Activated CD4-positive, alpha-beta T cell treated with anti-CD3 and anti-CD28 coated beads, Interleukin-2, Interleukin-4, amounts not matched to agents 100 ng/mL and 50 ng/mL, durations not matched to agents 16 hours and 8 hours (primary cell): ENCODE results near the gene BCAR3.

Experiments
- DNase-seq: peaks from one replicate; pipeline ENCODE4 v3.0.0-alpha.2; 2020; ENCODE audit warnings: low spot score

The BCAR3 gene

GRCh38 chr1:93549131-93549530 lies 132.5 kb downstream of the BCAR3 start:
- DNase-seq: no peak

GRCh38 chr1:93546162-93546863 lies 135.3 kb downstream of the BCAR3 start:
- no peak for DNase-seq

GRCh38 chr1:93542398-93542797 lies 139.2 kb downstream of the BCAR3 start:
- no peak for DNase-seq

GRCh38 chr1:93541045-93541444 lies 140.6 kb downstream of the BCAR3 start:
- DNase-seq: no peak

GRCh38 chr1:93537924-93538323 lies 143.7 kb downstream of the BCAR3 start:
- DNase-seq: no peak

GRCh38 chr1:93537396-93537795 lies 144.2 kb downstream of the BCAR3 start:
- no peak for DNase-seq

- no peak for DNase-seq
Measured at GRCh38 chr1:93533677-93534076, 148.0 kb downstream of the BCAR3 start.

- no peak for DNase-seq
Measured at GRCh38 chr1:93532780-93533378, 148.8 kb downstream of the BCAR3 start.

- DNase-seq: no peak
Measured at GRCh38 chr1:93531193-93531592, 150.4 kb downstream of the BCAR3 start.

GRCh38 chr1:93528412-93528811 lies 153.2 kb downstream of the BCAR3 start:
- no peak for DNase-seq

- no peak for DNase-seq
Measured at GRCh38 chr1:93526431-93526830, 155.2 kb downstream of the BCAR3 start.

GRCh38 chr1:93525431-93525830 lies 156.2 kb downstream of the BCAR3 start:
- no peak for DNase-seq

GRCh38 chr1:93522721-93523120 lies 158.9 kb downstream of the BCAR3 start:
- DNase-seq: no peak

- DNase-seq: no peak
Measured at GRCh38 chr1:93521618-93522017, 160.0 kb downstream of the BCAR3 start.

- DNase-seq: no peak
Measured at GRCh38 chr1:93519199-93519829, 162.3 kb downstream of the BCAR3 start.

GRCh38 chr1:93518516-93518915 lies 163.1 kb downstream of the BCAR3 start:
- no peak for DNase-seq

GRCh38 chr1:93516164-93516563 lies 165.5 kb downstream of the BCAR3 start:
- peak; percentile 10 for DNase-seq
